Gastrocnemius medialis (tissue), 4 donors: Measurements from ENCODE around the gene MBD1. TPM values are rescaled to one million over a fixed set of nuclear protein-coding genes. Genes with fewer than 3 reads are reported as not detected.

ENCODE experiments used
- ATAC-seq, 2 donors: fragments of 150-250 bp; one replicate each; pipeline ENCODE4 v1.9.1; 2016
- DNase-seq, 2 donors: peaks; one replicate each; pipeline ENCODE4 v3.0.0-alpha.2; 2019
- H3K27ac ChIP-seq, 4 donors: fragments of 200-600 bp; sonication (generic); 1 replicate in 1 of 4; 2 replicates in 3 of 4; pipeline ENCODE4 v1.5.1; 2016 to 2018; ENCODE audit warnings: mild to moderate bottlenecking in 2 of 4, moderate library complexity in 1 of 4
- H3K27me3 ChIP-seq, 3 donors: fragments of 200-600 bp; sonication (generic) in 2 of 3; 1 replicate in 1 of 3; 2 replicates in 2 of 3; pipeline versions ENCODE4 v1.5.1 to v1.6.0; 2016 to 2019; ENCODE audit warnings: mild to moderate bottlenecking in 1 of 3, moderate library complexity in 1 of 3
- H3K36me3 ChIP-seq, 2 donors: fragments of 200-600 bp; sonication (generic) in 1 of 2; one replicate each; pipeline ENCODE4 v1.5.1; 2017 to 2018
- H3K4me1 ChIP-seq, 2 donors: fragments of 200-600 bp; sonication (generic) in 1 of 2; one replicate each; pipeline ENCODE4 v1.5.1; 2016 to 2017; ENCODE audit warnings: mild to moderate bottlenecking in 2 of 2
- H3K4me3 ChIP-seq, 4 donors: fragments of 200-600 bp; sonication (generic) in 3 of 4; 1 replicate in 1 of 4; 2 replicates in 3 of 4; pipeline ENCODE4 v1.5.1; 2016 to 2019; ENCODE audit warnings: mild to moderate bottlenecking in 2 of 4
- H3K9me3 ChIP-seq, 3 donors: fragments of 200-600 bp; sonication (generic) in 2 of 3; 1 replicate in 1 of 3; 2 replicates in 2 of 3; pipeline ENCODE4 v1.5.1; 2016 to 2019
- POLR2A ChIP-seq, 2 donors: fragments of 450-650 bp; IDR thresholded peaks; one replicate each; pipeline ENCODE4 v1.6.1; 2017; ENCODE audit warnings: antibody characterized with exemption in 2 of 2, mild to moderate bottlenecking in 2 of 2, moderate library complexity in 2 of 2
- in situ Hi-C, 4 donors: fragments of 200-750 bp; cut with MboI; loops; one replicate each; pipeline versions ENCODE4 v1.15.0 to v1.8.0; 2017; ENCODE audit warnings: low sequenced_read_pairs in 4 of 4
- intact Hi-C: fragments of 100-400 bp; cut with DNase I; formaldehyde crosslinking; loops from one replicate; pipeline ENCODE4 v1.15.1; 2023; ENCODE audit warnings: low total_unique reads
- total RNA-seq, 4 donors: library from RNA; depleted of rRNA; stranded (reverse); fragments of >200 nt; gene quantifications; one replicate each; pipeline versions ENCODE4 v1.1.0 to v1.2.3, GENCODE V29; 2016
- TF ChIP-seq, protein P1 (sequence below), 5 experiments: fragments of 450-650 bp in 3 of 5; fragments of 200-600 bp in 2 of 5; sonication (generic) in 2 of 5; IDR thresholded peaks in 4 of 5; conservative IDR thresholded peaks in 1 of 5; 1 replicate in 4 of 5; 2 replicates in 1 of 5; pipeline ENCODE4 v1.5.1; 2016 to 2019; ENCODE audit warnings: antibody characterized with exemption in 5 of 5, mild to moderate bottlenecking in 3 of 5, moderate library complexity in 3 of 5

MBD1 gene
- total RNA-seq, 4 donors from 2014 or later = 80.4 to 127 (median 103) TPM

DNA sequence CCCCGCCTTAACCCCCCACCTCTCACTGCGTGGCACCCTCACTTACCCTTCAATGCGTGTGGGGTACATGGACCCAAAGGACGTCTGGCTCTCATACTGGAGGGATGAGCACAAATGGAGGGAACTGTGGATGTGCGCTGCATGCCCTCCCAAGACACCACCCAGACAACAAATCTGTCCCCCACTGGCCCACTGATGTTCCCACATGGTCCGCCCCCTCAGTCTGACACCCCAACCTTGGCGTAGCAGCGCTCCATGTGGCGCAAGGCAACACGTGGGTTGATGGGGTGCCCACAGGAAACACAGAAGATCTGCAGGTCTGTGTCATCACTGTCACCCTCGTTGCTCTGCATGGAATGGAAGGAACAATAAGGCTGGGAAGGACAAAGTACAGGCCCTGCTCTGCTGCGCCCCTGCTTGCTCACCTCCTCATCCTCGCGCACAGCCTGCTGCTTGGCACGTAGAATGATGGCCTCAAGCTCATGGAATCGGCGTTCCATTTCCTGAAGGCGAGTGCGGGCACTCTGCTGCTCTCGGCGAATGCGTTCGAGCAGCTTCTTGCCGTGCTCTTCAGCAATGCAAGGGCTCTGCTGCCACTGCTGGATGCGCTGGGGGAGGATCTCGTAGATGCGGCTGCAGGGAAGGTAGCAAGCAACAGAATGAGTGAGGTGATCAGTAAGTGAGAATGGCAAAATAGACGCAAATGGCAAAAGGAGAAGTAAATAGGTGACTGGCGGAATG, 2.3 kb upstream of the MBD1 start:
- TF ChIP-seq POLR2A (IDR thresholded peaks at IDR 0.05) = no peak
- TF ChIP-seq, protein P1, sequence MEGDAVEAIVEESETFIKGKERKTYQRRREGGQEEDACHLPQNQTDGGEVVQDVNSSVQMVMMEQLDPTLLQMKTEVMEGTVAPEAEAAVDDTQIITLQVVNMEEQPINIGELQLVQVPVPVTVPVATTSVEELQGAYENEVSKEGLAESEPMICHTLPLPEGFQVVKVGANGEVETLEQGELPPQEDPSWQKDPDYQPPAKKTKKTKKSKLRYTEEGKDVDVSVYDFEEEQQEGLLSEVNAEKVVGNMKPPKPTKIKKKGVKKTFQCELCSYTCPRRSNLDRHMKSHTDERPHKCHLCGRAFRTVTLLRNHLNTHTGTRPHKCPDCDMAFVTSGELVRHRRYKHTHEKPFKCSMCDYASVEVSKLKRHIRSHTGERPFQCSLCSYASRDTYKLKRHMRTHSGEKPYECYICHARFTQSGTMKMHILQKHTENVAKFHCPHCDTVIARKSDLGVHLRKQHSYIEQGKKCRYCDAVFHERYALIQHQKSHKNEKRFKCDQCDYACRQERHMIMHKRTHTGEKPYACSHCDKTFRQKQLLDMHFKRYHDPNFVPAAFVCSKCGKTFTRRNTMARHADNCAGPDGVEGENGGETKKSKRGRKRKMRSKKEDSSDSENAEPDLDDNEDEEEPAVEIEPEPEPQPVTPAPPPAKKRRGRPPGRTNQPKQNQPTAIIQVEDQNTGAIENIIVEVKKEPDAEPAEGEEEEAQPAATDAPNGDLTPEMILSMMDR (IDR thresholded peaks at IDR 0.05 in 4 of 5, conservative IDR thresholded peaks at IDR 0.05 in 1 of 5) = no peak
- ATAC-seq (no peak), DNase-seq (no peak)
- Histone ChIP-seq H3K36me3 (peaks cover 0 to 29% of the 10 kb centered on the region in 2 donors), H3K4me3 (no peak overlapping the region), H3K27ac (no peak overlapping the region), H3K4me1 (peaks cover 18 to 24% of the 10 kb centered on the region in 2 donors), H3K27me3 (no peaks in the 10 kb centered on the region), H3K9me3 (no peaks in the 10 kb centered on the region)
- in situ Hi-C loops (loop anchor here in 3 of 4 donors (25.0 kb wide), 4 partner anchors 471 to 904 kb away; partner anchors contain the start of genes C18orf32 (in 3 of the 3), RPL17 (in 3 of the 3), ACAA2 (in 2 of the 3) and SMAD4 (in 2 of the 3)), intact Hi-C loops (loop anchor here (5.0 to 10.0 kb wide), 4 partner anchors 469 to 1739 kb away; partner anchors contain the start of genes ACAA2, MEX3C and RPL17)

DNA sequence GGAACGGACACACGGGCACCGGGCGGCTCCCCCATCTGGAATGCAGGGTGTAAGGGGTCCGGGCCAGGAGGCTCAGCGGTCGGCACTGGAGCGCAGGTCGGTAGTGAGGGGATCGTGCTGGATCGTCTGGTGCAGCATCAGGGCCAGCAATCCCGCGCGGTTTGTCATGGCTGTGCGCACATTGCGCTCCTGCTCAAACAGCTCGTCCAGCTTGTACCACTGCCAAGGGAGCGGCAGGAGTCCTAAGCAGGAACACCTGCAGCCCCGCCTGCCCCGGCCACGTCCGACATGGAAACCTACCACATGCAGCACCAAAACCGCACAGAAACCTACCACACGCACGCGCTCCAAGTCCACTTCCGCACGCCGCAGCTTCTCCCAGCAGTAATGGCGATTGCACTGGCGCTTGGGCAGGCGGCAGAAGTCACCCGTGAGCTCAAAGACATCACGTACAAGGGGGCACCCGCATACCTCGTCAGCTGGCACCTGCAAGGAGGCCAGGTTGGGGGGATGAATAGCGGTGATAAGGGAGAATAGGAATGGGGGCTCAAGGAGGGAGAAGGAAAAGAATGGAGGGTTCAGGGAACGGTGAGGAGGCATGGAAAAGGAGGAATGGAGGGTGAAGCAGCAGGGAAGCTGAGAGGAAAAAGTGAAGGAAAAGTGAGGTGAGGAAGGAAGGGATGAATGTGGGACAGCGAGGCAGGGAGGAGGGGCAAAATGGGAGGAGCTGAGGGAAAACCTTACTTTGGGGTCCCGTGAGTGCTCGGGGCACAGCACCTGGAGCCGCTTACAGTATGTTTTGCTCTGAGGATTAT, 1.4 kb upstream of the MBD1 start:
- H3K27me3 ChIP-seq = no peaks in the 10 kb centered on the region
- in situ Hi-C loops = loop anchor here in 3 of 4 donors (25.0 kb wide), 4 partner anchors 470 to 905 kb away; partner anchors contain the start of genes C18orf32 (in 3 of the 3), RPL17 (in 3 of the 3), ACAA2 (in 2 of the 3) and SMAD4 (in 2 of the 3)
- intact Hi-C loops = loop anchor here (5.0 to 10.0 kb wide), 4 partner anchors 468 to 1738 kb away; partner anchors contain the start of genes ACAA2, MEX3C and RPL17
- no peak for TF ChIP-seq POLR2A (IDR thresholded peaks at IDR 0.05)
- TF ChIP-seq, protein P1 (IDR thresholded peaks at IDR 0.05 in 4 of 5, conservative IDR thresholded peaks at IDR 0.05 in 1 of 5) = no peak
- no peak overlapping the region for H3K27ac ChIP-seq
- no peak for DNase-seq
- peaks cover 18 to 24% of the 10 kb centered on the region in 2 donors for H3K4me1 ChIP-seq
- no peaks in the 10 kb centered on the region for H3K9me3 ChIP-seq
- ATAC-seq = no peak
- H3K4me3 ChIP-seq = peak overlapping the region in 2 of 4 donors; percentile 90 to 99
- H3K36me3 ChIP-seq = peaks cover 0 to 35% of the 10 kb centered on the region in 2 donors

DNA sequence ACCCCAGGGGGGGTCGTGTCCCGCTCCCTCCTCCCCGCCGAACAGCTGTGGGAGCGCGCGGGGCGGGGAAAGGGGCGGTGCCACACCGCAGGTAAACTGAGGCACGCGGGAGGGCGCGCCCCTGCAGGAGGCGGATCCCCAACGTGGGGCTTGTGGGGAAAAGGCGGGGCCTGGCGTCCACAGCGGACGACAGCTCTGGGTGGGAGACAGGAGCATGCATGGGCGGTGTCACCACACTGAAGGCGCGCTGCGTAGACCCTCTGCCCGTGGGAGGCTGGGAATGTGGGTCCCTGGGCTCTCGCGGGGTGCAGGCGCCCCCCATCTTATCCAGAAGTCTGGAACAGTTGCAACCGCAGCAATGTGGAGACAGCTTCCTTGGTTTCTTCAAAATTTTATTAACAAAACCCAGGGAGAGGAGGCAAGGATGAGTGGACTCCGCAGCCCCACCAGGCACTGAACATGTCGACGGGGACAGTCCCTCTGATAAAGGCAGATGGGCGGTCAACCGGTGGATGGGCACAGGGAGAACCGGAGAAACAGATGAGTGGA, 723 bp upstream of the MBD1 start:
- intact Hi-C loops (loop anchor here (2.0 to 10.0 kb wide), 6 partner anchors 27 to 1737 kb away; partner anchors contain the start of genes ACAA2, MEX3C, RPL17 and SKA1), in situ Hi-C loops (loop anchor here in 3 of 4 donors (25.0 kb wide), 4 partner anchors 470 to 905 kb away; partner anchors contain the start of genes C18orf32 (in 3 of the 3), RPL17 (in 3 of the 3), ACAA2 (in 2 of the 3) and SMAD4 (in 2 of the 3))
- Histone ChIP-seq H3K4me3 (peak overlapping the region; percentile 74 to 99 (median 90)), H3K4me1 (peaks cover 18 to 24% of the 10 kb centered on the region in 2 donors), H3K27ac (peak overlapping the region; percentile 88 to 95 (median 92)), H3K36me3 (peaks cover 0 to 42% of the 10 kb centered on the region in 2 donors), H3K9me3 (no peaks in the 10 kb centered on the region), H3K27me3 (no peaks in the 10 kb centered on the region)
- TF ChIP-seq POLR2A (IDR thresholded peaks at IDR 0.05) = no peak
- TF ChIP-seq, protein P1 (IDR thresholded peaks at IDR 0.05 in 4 of 5, conservative IDR thresholded peaks at IDR 0.05 in 1 of 5) = no peak
- ATAC-seq (no peak), DNase-seq (no peak)

- in situ Hi-C loops = loop anchor here in 3 of 4 donors (25.0 kb wide), 4 partner anchors 468 to 906 kb away; partner anchors contain the start of genes C18orf32 (in 3 of the 3), RPL17 (in 3 of the 3), ACAA2 (in 2 of the 3) and SMAD4 (in 2 of the 3)
Observed at GRCh38 chr18:50280707-50281294, 522 bp downstream of the MBD1 start.

More at GRCh38 chr18:50280707-50281294, 522 bp downstream of the MBD1 start:
- Histone ChIP-seq H3K9me3 (no peaks in the 10 kb centered on the region), H3K4me1 (peaks cover 18 to 24% of the 10 kb centered on the region in 2 donors), H3K27me3 (no peaks in the 10 kb centered on the region), H3K4me3 (peak overlapping the region; percentile 74 to 99 (median 90)), H3K36me3 (peaks cover 0 to 54% of the 10 kb centered on the region in 2 donors), H3K27ac (peak overlapping the region; percentile 88 to 95 (median 92))
- ATAC-seq (no peak), DNase-seq (no peak)
- no peak for TF ChIP-seq POLR2A (IDR thresholded peaks at IDR 0.05)
- intact Hi-C loops = loop anchor here (2.0 to 10.0 kb wide), 6 partner anchors 28 to 1736 kb away; partner anchors contain the start of genes ACAA2, MEX3C, RPL17 and SKA1
